Upper lobe of left lung (tissue), 4 donors: ENCODE measurements around the gene PELI2.

Experiments used
- CTCF ChIP-seq, 6 experiments: fragments of 450-650 bp in 4 of 6; fragments of 200-600 bp in 2 of 6; sonication (generic) in 2 of 6; IDR thresholded peaks; one replicate each; pipeline ENCODE4 v1.5.1; 2016 to 2019; ENCODE audit warnings: antibody characterized with exemption in 6 of 6
- EP300 ChIP-seq, 4 donors: sonication (generic); formaldehyde crosslinking; IDR thresholded peaks; one replicate each; pipeline ENCODE4 v1.5.1; 2017; ENCODE audit warnings: antibody characterized with exemption in 4 of 4, control low read depth in 2 of 4
- POLR2A ChIP-seq, 4 donors: fragments of 450-650 bp; IDR thresholded peaks; one replicate each; pipeline ENCODE4 v1.5.1; 2016 to 2017; ENCODE audit warnings: antibody characterized with exemption in 4 of 4, mild to moderate bottlenecking in 2 of 4
- POLR2AphosphoS5 ChIP-seq, 2 donors: sonication (generic); formaldehyde crosslinking; IDR thresholded peaks; one replicate each; pipeline ENCODE4 v1.5.1; 2017; ENCODE audit warnings: antibody characterized with exemption in 2 of 2

- TF ChIP-seq POLR2A (IDR thresholded peaks at IDR 0.05) (no peak), CTCF (IDR thresholded peaks at IDR 0.05) (no peak), EP300 (IDR thresholded peaks at IDR 0.05) (no peak), POLR2AphosphoS5 (IDR thresholded peaks at IDR 0.05) (no peak)
Observed at GRCh38 chr14:56147986-56148901, 30.0 kb downstream of the PELI2 start.
